Stimulated activated CD8-positive, alpha-beta memory T cell treated with anti-CD3 and anti-CD28 coated beads, Interleukin-12 subunit alpha, Interleukin-12 subunit beta, amount 100 ng/mL, for 1 hour (primary cell): ENCODE data around the gene KRT20.
"Not testable (repeated sequence)": the region's sequence is repeated elsewhere in the genome, so short reads cannot be mapped to it uniquely, and the experiment has no call there.

Experiments
- DNase-seq: peaks from one replicate; pipeline ENCODE4 v3.0.0-alpha.2; 2020; ENCODE audit warnings: low read depth

KRT20 gene

DNA sequence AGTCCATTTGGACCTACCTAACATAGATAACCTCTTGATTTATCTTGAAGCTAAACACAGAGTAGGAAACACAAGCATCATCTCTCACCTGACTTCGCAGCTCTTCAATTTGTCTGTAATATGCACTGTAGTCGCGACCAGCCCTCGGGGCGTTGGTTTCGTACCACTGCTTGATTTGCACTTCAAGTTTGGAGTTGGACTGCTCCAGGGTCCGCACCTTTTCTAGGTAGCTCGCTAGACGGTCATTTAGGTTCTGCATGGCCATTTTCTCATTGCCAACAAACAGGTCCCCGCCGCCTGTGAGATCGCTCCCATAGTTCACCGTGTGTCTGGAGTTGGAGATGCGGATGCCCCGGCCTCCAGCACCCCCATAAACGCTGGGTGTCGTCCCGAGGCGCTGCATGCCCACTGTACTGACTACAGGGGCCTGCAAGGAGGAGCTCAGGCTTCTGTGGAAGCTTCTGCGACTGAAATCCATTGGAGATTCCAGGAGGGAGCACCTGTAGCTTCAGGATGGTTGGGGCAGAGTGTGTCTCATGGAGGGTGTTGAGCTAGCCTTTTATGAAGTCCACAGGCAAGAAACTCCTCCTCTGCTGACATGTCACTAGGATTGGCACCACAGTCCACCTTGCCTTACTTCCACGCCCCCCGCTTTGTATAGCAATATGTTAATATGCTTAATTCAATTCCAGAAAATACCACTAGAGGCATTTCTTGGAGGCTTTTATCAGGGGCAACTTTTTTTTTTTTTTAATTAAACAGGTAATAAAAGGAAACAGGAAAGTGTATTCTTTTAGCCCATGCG is at the start of gene KRT20:
Gene KRT20, minus strand, starts transcription at position 535 of the 805 bp plus-strand sequence. Its CDS starts 57 bp downstream, at position 478.
- DNase-seq = no peak

GRCh38 chr17:40932608-40933007 is 47.6 kb upstream of the KRT20 start:
- no peak for DNase-seq

DNA sequence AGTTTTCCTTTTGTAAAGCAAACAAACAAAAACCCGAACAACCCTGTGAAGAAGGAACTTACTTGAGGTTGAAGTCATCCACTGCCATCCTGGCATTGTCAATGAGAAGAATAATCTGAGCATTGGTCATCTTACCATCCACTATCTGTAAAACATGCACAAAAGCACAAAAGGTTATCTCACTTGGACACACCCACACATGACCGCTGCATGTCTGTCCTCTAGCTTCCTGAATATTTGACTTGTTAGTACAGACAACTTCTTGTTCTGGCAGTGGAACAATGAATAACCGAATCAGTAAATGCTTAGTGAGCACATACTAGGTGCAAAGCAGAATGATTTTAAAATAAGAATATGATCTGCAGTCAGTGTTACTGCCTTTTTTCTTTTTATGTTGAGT is 46.3 kb upstream of the KRT20 start:
- DNase-seq = no peak

GRCh38 chr17:40926341-40926740 is 41.3 kb upstream of the KRT20 start:
- no peak for DNase-seq

DNA sequence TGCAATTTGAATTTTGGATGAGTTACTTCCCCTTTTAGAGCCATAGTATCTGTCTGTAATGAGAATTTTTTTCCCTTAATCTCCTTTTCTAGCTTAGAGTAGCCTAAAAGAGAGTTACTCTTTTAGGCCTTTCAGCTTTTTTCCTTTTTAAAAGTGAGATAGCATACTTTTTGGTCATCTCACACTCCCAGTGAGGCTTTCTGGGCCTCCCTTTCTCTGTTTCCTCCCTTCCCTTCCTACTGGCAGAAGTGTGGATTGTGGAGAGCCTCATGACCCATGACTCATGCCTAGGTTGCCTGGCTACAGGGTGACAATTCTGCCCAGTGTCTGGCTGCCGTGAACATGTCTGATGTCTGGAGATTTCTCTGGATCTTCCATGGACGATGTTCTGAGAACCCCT is 37.2 kb upstream of the KRT20 start:
- no peak for DNase-seq

- DNase-seq = no peak
Observed at GRCh38 chr17:40921026-40921425, 36.0 kb upstream of the KRT20 start.

GRCh38 chr17:40917116-40917515 is 32.1 kb upstream of the KRT20 start:
- not testable (repeated sequence) for DNase-seq

- no peak for DNase-seq
Observed at GRCh38 chr17:40916366-40916765, 31.3 kb upstream of the KRT20 start.

DNA sequence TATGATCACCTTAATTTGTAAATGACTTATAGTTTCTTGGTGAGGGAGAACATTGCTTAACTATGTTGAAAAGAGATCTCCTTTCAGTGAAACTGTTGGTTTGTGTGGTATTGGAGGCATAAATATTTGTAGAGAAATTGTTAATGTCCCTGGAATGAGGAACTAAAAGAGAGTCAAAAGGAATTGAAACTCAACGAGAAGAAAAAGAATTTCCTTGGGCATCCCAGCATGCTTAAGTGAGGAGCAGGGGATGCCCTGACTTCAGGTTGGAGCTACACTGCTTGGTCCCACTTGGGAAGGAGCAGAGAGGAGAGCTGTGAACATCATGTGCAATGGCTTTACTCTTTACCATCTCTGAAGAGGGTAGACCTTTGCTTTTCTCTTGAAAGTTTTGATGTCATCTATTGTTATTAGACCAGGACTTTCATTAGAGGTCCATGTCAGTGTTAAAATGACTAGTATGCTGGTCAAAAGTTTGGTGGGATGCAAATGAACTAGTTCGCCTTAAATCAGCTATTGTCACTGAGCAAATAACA is 30.7 kb upstream of the KRT20 start:
- no peak for DNase-seq

DNA sequence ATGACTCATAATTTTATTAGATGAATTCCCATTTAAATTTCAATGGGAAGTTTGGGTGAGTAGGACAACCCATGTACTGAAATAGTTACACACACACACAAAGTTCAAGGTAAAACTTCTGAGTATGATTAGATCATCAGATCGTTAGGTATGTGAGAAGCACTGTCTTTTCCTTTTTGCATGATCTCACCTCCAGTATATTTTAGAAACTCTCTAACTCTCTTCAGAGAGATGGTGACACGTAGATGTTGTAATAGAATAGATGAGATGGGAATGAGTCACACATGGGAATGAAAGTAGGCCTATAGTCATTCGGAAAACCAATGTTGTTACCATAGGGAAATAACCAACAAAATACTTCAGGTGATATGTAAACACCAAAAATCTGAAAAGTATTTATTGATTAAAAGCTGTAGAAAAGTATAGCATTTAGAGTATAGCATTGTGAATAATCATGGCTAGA is 30.2 kb upstream of the KRT20 start:
- no peak for DNase-seq

GRCh38 chr17:40914075-40914855 is 29.2 kb upstream of the KRT20 start:
- no peak for DNase-seq

- no peak for DNase-seq
Observed at GRCh38 chr17:40912486-40913210, 27.6 kb upstream of the KRT20 start.

GRCh38 chr17:40910441-40910841 is 25.4 kb upstream of the KRT20 start:
- no peak for DNase-seq

DNA sequence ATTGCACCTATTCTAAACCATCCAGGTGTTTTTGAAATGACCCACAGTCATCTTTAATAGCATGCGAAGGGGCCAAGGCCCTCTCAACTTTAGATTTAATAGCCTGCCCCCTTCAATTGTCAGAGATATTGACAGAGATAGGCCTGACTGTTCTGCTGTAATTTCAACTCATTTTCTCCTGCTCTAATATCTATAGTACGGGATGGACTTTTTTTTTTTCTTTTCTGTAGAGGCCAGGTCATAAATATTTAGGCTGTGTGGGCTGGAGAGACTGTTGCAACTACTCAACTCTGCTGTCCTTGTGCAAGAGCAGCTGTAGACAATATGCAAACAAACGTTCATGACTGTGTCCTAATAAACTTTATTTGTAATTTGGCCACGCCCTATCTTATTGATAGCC is 24.7 kb upstream of the KRT20 start:
- DNase-seq = no peak

- peak; percentile 40 for DNase-seq
Observed at GRCh38 chr17:40909351-40909750, 24.3 kb upstream of the KRT20 start.

GRCh38 chr17:40906613-40907012 is 21.6 kb upstream of the KRT20 start:
- DNase-seq = no peak

- no peak for DNase-seq
Observed at GRCh38 chr17:40905370-40905769, 20.3 kb upstream of the KRT20 start.

DNA sequence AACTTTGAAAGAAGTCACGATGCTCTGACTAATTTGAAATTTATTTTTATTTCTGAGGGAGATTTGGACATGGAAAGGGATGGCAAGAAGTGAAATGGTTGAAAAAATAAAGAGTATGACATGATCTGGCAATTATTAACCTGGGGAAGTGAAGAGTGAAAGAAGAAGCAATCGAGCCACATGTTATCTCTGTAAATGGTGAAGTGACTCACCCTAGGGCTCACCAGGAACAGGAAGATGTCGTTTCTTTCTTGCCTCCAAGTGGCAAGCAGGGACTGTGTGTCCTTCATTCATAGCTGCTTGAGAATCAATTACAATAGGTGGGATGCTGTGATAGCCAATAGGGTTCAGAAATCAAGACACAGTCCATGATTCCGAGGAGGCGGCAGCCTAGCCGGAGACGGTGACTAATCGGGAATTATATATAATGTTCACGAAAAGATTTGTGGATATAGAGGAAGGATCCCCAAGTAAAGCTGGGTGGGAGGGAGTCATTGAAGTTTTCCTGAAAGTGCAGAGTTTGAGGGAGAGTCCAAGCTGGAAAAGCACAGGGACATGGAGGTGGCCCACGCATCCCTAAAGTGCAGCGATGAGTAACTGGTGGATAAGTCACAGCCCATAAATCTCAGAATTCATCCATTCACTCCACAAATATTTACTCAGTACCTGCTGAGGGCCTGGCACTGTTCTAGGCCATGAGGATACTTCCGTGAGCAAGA is 18.2 kb upstream of the KRT20 start:
- DNase-seq = no peak

GRCh38 chr17:40902498-40902897 is 17.5 kb upstream of the KRT20 start:
- no peak for DNase-seq

GRCh38 chr17:40901981-40902474 is 17.0 kb upstream of the KRT20 start:
- no peak for DNase-seq

GRCh38 chr17:40900809-40901356 is 15.8 kb upstream of the KRT20 start:
- DNase-seq = no peak
